ENCODE measurements around the gene AOPEP.

The AOPEP gene

DNA sequence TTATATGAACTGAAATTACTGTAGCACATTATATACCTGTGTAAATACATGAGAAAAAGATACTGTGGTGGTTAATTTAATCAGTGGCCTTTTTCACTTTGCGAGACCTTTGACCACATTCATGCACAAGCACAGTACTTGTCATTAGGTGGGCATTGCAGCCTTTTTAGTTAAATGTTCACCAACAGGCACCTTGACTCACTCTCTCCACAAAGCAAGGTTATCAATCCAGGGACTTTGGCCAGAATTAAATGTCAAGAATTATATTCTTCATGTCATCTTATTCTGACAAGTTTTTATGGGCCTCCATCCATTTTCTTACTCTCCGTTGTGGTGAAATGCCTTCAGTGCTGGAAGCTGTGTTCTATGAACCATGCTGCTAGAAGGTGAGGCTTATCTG lies 72.2 kb downstream of the AOPEP start:
- no peak for DNase-seq

DNA sequence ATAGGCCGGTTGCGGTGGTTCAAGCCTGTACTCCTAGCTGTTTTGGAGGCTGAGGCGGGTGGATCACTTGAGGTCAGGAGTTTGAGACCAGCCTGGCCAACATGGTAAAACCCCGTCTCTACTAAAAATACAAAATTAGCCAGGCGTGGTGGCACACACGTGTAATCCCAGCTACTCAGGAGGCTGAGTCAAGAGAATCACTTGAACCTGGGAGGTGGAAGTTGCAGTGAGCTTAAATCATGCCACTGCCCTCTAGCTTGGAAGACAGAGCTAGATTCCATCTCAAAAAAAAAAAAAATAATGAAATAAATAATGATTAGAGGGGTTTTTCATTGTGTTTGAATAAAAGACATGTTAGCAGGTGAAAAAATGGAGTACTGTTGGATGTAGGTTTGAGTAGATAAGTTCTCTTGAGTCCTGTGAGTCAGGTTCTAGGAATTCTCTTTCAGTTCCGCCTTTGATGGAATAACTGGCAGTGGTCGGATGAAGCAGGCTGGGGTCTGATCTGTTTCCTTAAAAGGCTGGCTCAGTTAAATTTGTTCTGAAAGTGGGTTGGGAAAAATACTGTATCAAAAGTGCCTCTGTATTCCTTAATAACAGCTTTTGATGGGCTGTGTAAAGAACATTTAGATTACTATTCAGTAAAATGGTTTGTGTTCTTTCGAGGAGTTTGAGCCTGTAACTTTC lies 73.2 kb downstream of the AOPEP start:
- no peak for DNase-seq

DNA sequence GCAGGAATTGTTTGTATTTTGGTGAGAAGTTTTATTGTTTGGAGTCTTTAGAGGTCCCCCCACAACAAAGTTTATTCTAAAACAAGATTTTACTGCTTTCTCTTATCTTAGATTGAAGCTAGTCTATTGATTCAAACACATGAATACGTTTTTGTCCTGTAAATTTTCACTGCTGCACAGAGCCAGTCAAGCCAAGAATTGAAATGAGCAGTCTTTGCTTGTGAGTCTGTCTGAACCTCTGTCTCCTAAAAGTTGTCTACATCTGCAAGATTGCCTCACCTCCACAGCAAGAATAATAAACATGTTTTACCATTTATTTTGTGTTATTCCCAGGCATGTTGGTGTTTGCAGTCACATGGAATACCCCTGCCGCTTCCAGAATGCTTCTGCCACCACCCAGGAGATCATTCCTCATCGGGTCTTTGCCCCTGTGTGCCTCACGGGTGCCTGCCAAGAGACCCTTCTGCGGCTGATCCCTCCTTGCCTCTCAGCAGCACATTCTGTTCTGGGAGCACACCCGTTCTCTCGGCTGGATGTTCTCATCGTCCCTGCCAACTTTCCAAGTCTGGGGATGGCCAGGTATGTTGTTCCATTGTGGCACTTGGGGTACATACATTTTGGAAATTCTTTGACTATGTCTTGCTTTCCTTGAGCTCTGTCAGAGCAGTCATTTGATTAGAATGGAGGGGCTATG lies 74.1 kb downstream of the AOPEP start:
- no peak for DNase-seq

DNA sequence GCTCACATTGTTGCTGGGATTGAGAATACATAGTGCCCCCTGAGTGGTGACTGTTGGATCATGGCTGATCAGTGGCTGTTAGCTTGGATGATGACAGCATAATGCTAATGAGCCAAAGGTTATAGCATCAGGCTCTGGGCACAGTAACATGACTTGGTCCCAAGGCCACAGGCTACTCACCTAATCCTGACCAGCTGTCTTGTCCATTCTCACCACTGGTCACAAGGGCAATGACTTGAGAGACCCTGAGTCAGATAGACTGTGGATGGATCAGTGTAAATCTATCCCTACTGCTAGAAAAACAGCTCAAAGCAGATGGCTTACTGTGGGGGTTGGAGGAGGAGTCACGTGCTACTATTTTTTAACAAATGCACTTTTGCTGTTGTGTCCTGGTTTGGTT lies 74.7 kb downstream of the AOPEP start:
- DNase-seq, result no peak

DNA sequence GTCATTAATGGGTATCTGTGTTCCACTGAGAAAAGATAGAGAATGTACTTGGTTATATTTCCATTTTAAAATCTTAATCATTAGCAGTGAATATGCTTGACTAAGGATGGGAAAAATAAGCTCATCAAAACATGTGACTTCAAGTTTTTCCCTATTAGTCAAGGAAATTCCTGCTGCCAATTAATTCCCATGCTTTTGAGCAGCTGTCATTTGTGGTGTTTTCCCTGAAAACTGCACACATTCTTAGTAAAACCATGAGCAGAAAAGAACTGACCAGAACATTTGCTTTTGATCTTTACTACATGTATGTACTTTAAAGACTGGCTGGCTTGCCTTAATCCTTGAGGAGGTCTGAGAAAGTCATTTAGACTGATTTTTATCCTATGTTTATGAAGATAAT lies 75.2 kb downstream of the AOPEP start:
- DNase-seq, result no peak

DNA sequence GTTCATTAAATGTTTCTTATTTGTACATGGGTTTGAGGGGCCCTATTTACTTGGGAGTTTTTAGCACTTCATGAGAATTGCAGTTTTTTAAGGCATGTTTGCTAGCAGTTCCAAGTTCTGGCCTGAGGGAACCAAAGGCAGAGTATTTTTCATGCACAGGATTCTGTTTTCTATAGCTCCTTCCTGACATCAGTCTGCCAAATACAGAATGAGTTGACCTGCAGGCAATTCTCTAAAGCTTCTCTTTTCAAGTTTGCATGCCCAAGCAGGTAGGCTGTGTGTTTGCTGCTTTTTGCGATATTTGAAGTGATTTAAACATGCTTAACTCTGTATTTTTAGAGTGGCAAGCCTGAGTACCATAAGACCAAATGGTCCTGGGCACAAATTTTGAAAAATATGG lies 75.8 kb downstream of the AOPEP start:
- no peak for DNase-seq

DNA sequence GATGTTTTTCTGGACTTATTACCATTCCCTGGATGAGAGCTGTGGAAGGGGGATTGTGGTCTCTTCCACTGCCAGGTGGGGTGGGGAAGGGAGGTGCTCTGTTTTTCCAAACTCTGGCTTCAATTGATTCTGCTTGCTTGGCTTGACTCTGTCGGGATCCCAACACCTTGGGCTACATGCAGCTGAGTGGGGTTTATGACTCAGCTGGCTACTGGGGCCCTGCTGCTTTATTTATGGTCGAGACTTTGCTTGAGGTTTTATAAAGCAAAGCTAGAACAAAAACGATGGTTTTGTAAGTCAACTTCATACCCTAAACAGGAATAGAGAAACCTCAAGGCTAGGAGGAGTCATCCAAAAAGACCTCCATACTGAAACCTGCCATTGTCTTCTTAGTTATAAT lies 76.3 kb downstream of the AOPEP start:
- no peak for DNase-seq

DNA sequence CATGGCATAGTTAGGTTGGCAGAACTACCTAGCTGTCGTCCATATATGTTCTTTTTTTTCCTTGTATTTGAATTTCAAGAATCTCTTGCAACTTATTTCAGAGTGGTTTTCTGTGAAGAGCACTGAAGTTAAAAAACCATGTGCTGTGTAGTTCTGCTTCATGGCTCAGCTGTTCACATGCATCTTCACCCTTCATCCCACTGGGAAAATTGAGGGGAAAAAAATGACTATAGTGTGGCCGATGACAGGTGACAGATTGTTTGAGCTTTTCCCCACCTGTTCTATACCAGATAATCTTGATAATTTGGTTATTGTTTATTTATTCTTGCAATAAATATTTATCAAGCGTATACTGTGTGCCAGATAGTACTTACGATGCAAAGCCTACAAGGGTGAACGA lies 77.8 kb downstream of the AOPEP start:
- no peak for DNase-seq

DNA sequence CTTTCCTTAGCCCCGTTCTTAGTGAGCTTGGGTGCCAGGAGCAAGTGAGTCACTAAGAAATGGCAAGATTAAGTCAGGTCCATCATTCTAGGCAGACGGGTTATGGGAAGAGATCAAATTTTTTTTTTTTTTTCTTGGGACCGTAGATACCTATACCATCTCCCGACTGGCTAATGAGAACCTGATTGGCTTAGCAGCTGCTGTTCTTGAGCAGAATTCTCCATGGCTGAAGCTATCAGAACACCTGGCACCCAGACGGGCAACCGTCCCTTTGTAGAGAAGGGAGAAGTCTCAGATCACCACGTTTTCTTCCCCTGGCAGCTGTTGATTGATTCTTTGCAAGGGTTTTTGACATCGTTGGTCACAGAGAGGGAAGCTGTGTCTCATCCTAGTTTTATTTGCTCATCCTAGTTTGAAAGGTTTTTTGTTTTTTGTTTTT lies 78.6 kb downstream of the AOPEP start:
- DNase-seq, result peak; percentile 4

DNA sequence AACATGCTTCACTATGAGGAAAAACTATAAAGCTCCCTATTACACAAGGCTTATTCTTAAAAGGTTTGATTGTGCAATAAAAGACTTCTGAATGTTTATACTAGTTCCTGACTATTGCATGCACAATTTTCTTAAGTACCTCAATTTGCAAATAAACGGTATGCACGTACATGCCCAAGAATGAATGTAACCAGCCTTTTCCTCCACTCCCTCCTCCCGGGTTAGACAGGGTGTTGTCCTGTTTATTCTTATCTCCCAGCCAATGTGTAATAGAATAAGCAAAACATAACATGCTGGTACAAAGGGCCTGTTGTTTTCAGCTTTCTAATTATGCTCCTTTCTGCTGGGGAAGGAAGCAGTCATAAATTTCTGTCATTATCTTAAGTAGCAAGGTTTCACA lies 79.1 kb downstream of the AOPEP start:
- peak; percentile 23 for DNase-seq

DNA sequence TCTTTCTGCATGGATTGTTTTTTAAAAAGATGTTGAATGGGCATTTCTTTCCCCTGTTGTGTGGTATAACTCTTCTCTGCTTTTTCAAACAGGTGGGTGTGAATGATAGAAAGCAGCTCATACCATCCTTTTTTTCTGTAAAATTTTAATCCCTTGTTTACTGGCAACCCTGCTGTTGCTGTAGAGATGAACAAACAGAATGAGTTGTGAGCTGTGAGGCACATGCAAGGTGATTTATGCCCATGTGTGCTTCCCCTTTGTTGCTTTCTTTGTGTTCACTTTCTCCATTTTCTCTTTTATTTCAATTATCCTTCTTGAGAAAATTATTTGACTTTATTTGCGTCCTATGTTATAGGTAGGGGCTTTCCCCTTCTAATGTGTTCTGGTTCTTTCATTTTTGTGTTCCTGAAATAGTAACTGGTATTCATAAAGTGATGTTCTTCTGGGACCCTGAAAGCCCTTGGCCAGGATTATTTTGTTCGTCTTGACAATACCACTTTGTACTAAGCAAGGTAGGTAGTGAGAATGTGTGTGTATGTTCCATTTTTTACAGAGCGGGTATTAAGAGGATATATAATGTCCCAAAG lies 79.9 kb downstream of the AOPEP start:
- DNase-seq, result no peak

DNA sequence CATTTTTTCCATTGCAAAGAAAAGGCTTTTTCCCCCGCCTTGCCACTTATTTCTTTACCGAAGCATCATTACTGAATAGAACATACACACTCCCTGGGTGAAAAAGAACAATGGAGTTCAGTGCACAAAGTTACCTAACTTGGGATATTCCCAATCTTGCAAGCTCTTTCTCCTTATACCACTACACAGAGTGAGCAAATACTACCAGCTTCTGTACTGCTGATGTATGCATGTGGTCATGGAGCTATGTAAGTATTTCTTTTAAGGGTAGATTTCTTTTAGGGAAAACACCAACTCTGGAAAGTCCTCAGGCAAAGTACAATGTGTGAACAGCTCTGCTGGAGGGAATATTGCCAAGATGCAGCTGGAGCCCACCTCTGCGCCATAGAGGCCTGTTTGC lies 81.1 kb downstream of the AOPEP start:
- peak; percentile 10 for DNase-seq

DNA sequence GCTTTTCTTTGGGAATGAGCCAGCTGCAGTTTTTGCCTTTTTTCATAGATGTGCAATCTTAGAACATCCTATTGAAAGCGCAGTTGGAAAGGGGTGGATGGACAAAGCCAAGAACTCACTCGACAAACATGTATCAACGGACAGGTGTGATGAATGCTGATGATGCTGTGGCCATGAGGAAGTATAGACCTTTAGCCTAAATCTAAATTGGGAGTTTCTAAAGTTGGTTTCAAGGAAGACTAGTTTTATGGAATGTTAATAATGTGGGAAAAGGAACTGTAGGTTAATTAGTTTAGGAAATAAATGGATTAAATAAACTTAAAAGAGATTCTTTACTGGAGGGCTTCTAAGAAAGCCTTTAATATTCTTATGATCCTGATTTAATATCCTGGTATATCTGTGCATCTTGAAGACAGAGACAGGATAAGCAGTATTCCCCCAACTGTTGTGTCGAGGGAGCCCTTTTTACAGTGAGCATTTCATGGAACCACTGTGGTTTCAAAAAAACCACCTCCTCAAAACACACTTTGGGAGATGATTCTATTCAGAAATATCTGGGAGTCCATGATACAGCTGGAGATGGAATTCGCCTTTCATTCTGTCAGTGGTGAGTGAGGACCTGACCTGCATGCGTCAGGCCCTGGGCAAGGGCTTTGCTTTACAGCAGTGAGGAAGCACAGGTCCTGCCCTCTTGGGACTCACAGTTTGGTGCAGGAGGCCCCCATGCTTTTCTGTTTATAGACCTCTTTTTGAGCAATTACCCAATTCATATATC lies 82.6 kb downstream of the AOPEP start:
- DNase-seq, result no peak

DNA sequence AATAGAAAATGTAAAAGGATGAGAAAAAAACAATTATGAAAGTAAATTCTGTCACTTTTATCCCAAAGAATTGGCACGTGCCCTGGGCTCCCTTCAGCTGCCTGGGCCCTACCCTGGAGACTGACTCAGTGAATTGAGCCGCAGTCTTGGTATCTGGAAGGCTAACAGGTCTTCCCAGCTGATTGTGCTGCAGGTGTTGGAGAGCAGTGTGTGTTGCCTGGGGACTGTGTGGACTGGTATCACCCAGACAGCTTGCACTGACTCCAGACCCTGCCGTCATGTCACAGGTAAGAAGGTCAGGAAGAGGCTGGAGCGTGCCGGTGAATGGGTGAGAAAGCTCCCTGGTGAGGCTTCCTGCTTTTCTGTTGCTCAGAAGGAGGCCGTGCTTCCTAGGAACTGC lies 83.3 kb downstream of the AOPEP start:
- no peak for DNase-seq

DNA sequence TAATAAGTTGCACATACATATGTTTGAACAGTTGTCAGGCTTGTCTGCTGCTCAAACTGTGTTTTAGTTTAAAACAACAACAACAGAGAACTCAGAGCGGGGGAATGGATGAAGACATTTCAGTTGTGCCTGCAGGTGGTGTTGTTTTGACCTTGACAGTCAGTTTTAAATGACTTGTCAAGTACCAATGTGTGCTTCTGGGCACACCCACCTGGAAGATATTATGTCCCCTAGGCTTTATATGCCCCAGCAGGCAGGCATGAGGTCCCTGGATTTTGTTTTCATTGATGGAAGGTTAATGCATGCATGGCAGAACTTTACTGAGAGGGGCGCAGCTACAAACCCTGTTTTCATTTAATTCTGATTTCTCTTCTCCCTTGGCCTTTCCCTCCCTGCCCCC lies 84.6 kb downstream of the AOPEP start:
- DNase-seq, result no peak

DNA sequence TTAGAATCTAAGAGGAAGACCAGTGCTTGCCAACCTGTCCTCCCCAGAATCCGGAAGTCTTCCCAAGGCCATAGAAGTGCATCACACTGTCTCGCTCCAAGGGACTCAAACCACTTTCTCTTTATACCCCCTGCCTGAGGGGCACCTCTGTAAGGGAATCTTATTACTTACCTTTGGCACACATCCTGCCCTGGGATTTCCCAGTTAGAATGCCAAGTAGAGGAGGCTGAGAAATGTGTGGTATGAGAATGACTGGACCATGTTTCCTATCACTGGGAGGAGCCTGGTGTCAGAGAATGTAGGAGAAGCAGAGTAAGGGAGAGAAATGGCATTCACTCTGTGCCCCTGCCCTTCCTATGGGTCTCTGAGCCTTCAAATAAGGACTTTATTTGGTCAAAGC lies 85.8 kb downstream of the AOPEP start:
- DNase-seq, result no peak

DNA sequence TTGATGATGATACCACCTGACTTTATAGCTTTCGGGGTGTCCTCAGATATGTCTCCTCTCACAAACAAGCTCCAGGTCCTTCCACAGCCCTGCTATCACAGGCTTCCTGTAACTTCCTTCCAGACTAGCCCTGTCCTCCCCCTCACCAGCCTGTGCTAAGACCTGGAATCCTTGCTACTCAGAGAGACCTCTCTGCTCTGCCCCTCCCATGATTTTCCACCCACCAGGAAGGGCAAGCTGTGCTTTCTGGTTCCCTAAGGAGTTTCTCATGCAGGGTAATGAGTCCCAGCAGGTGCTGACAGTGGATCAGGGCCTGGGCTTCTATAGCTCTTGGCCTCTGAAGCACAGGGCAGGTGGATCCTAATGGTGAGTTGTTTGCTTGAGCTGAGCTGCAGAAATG lies 86.9 kb downstream of the AOPEP start:
- no peak for DNase-seq

DNA sequence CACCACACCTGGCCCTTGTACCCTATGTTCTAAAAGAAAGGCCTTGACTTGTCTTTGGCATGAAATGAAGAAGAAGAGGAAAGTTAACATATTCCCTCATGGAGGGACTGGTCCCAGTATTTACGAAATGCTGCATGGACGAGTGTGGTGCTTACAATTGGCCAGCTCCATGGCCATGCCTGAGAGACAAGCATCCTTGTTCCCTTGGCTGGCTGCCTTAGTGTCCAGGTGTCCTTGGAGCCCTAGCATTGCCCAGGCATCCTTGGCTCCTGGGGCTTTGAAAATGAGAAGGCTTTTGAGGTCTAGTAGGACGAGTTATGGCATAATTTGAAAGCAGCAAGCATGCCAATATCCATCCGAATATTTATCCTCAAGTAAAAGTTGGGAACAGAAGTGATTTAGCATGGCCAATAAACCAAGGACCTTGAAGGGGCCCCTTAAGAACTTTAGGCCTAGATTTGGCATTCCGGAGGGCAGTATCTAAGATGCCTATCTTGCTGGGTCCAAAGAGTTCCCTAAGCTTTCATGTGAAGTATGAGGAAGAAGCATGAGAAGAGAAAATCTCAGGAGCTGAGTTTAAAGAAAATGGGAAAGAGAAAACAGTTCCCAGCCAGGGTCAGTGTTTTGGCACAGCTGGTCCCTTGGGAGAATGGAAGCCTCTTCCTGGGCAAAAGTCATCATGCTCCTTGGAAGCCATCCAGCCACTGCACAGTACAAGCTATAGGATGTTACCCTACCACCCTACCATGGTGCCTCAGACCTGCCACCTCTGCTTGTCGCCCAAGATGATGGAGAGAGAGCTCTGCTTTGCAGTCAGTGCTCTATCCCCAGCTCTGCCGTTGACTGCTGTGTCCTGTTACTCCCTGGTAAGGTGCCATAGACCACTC lies 91.0 kb downstream of the AOPEP start:
- no peak for DNase-seq

DNA sequence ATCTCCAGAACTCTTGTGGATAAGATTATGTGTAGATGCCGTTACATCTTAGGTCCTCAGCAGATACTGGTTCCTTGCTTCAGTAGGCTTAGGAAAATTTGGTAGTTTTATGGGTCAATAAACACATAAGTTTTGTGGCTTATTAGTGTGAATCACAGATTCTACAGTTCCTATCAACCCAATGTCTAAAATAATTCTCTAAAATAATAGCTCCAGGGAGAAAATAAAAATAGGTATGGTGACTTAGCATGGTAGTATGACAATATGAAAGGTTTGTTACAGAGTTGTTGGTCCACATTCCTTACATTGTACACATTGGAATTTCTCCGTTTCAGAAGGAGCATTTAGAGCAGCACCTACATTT lies 91.7 kb downstream of the AOPEP start:
- DNase-seq, result no peak

DNA sequence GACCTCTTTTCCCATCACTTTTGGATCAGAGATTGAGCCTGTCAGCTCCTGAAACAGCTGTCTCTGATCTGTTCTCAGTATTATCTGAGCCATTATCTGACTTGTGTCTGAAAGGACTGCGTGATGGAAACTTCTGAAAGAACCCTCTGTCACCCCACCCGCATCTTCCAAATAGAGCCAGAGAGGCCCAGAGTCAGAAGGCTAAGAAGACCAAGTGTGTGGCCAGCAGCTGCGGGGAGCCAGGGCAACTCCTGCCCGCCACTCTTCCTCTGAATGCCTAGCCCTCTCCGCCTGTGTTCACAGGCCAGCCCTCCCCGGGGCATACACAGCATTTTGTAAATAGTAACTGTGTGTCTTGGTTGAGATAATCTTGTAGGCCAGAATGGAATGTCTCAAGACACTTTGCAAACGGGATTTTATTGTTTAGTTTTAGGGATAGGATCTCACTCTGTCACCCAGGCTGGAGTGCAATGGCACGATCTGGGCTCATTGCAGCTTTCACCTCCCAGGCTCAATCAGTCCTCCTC lies 92.7 kb downstream of the AOPEP start:
- no peak for DNase-seq

DNA sequence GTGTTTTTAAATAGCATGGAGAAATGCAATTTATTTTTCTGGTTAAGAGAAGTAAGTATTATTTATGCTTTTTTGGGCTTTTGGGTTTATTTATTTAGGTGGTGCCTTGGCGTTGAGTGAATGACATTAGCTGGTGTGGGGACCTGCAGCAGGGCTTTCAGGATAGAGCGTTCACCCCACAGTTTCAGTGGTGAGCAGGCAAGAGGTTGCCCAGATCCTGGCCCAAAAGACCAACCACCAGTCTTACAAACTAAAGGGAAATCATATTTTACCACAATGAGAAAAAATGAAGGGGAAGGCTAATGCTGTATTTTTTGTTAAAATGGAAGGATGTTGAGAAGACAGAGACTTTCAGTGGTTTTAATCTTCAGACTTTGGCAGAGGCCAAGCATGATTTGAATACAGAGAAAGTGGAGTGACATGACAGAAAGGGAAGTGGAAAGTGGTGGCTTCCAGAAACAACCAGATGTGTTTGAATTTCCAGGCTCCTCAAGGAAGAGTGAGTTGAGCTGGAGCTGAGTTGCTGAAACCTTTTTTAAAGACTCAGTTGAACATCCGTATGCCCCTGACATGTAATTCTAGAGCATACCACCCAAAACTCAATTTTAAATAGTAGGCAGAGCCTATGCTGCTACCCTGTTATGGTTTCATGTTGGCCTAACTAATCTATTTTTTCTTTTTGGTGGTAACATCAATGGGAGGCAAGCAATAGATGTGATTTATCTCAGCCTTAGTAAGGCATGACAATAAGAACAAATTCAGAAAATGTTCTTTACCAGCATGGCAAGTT lies 94.8 kb downstream of the AOPEP start:
- DNase-seq, result no peak

DNA sequence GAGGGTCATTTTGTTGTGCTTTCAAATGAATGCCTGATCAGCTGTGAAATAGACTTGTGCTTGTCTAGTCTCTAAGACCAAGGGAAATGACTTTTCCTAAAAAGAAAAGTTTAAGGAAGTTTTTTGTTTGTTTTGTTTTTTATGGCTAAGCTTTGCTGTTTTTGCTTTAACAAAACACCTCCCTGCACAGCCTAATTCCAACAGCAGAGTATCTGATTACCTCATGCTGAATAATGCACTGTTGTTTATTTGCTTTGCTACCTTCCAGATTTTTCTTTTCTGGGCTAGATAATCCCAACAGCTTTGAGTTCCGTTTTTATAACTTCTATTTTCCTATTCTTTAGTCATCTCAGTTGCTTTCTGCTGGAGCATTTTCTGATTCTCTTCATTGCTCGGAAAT lies 95.8 kb downstream of the AOPEP start:
- DNase-seq, result no peak
